NCI-H1694 treated with DMSO at 0.1 percent for 48 hours (cell line): ENCODE results near the gene ZBTB2.
"Not testable (repeated sequence)": the region's sequence is repeated elsewhere in the genome, so short reads cannot be mapped to it uniquely, and the experiment has no call there.

ENCODE experiments used
- DNase-seq: peaks from one replicate; lab custom pipeline; 2025; lab: John Stamatoyannopoulos, UW

Gene ZBTB2

GRCh38 chr6:151402228-151402627 is 10.9 kb upstream of the ZBTB2 start:
- DNase-seq, result no peak

GRCh38 chr6:151400473-151400872 is 9.1 kb upstream of the ZBTB2 start:
- DNase-seq, result no peak

- DNase-seq, result no peak
These were observed 8.3 kb upstream of the ZBTB2 start for GRCh38 chr6:151399679-151400078.

- DNase-seq, result no peak
These were observed 2.1 kb upstream of the ZBTB2 start for GRCh38 chr6:151393410-151393809.

GRCh38 chr6:151392427-151392826 is 1.1 kb upstream of the ZBTB2 start:
- DNase-seq, result no peak

- DNase-seq, result peak; percentile 7
These were observed 398 bp downstream of the ZBTB2 start for GRCh38 chr6:151390851-151391470.

- peak; percentile 90 for DNase-seq
These were observed 996 bp downstream of the ZBTB2 start for GRCh38 chr6:151390276-151390850.

GRCh38 chr6:151389618-151390275 is 1.6 kb downstream of the ZBTB2 start:
- peak; percentile 34 for DNase-seq

GRCh38 chr6:151388997-151389617 is 2.3 kb downstream of the ZBTB2 start:
- peak; percentile 34 for DNase-seq

GRCh38 chr6:151388236-151388635 is 3.1 kb downstream of the ZBTB2 start:
- DNase-seq, result no peak

GRCh38 chr6:151387175-151387970 is 4.0 kb downstream of the ZBTB2 start:
- DNase-seq, result no peak

- no peak for DNase-seq
These were observed 6.2 kb downstream of the ZBTB2 start for GRCh38 chr6:151385177-151385576.

GRCh38 chr6:151384151-151384550 is 7.2 kb downstream of the ZBTB2 start:
- no peak for DNase-seq

- DNase-seq, result not testable (repeated sequence)
These were observed 8.7 kb downstream of the ZBTB2 start for GRCh38 chr6:151382631-151383030.

- no peak for DNase-seq
These were observed 9.6 kb downstream of the ZBTB2 start for GRCh38 chr6:151381722-151382121.

GRCh38 chr6:151380848-151381205 is 10.5 kb downstream of the ZBTB2 start:
- DNase-seq, result no peak

- DNase-seq, result no peak
These were observed 11.2 kb downstream of the ZBTB2 start for GRCh38 chr6:151379933-151380847.

GRCh38 chr6:151377095-151377494 is 14.3 kb downstream of the ZBTB2 start:
- DNase-seq, result no peak

- no peak for DNase-seq
These were observed 14.9 kb downstream of the ZBTB2 start for GRCh38 chr6:151376440-151376839.

- DNase-seq, result no peak
These were observed 15.5 kb downstream of the ZBTB2 start for GRCh38 chr6:151375833-151376232.

- no peak for DNase-seq
These were observed 17.2 kb downstream of the ZBTB2 start for GRCh38 chr6:151374036-151374683.
